ENCODE data around the gene FAM135A.

- TF ChIP-seq CTCF (IDR thresholded peaks at IDR 0.05) = no peak
- no peak for TF ChIP-seq POLR2A (IDR thresholded peaks at IDR 0.05)
Measured at GRCh38 chr6:70575899-70576495, 162.7 kb downstream of the FAM135A start.
